GM18517 (cell line): ENCODE measurements around the gene KPRP.

Experiments used
- ATAC-seq: cut with Tn5 transposase; IDR thresholded peaks from one replicate; pipeline ENCODE4 v1.9.1; 2021; ENCODE audit warnings: mild to moderate bottlenecking, moderate library complexity; ENCODE audit not compliant: unreplicated experiment

Gene KPRP, protein sequence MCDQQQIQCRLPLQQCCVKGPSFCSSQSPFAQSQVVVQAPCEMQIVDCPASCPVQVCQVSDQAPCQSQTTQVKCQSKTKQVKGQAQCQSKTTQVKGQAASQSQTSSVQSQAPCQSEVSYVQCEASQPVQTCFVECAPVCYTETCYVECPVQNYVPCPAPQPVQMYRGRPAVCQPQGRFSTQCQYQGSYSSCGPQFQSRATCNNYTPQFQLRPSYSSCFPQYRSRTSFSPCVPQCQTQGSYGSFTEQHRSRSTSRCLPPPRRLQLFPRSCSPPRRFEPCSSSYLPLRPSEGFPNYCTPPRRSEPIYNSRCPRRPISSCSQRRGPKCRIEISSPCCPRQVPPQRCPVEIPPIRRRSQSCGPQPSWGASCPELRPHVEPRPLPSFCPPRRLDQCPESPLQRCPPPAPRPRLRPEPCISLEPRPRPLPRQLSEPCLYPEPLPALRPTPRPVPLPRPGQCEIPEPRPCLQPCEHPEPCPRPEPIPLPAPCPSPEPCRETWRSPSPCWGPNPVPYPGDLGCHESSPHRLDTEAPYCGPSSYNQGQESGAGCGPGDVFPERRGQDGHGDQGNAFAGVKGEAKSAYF

DNA sequence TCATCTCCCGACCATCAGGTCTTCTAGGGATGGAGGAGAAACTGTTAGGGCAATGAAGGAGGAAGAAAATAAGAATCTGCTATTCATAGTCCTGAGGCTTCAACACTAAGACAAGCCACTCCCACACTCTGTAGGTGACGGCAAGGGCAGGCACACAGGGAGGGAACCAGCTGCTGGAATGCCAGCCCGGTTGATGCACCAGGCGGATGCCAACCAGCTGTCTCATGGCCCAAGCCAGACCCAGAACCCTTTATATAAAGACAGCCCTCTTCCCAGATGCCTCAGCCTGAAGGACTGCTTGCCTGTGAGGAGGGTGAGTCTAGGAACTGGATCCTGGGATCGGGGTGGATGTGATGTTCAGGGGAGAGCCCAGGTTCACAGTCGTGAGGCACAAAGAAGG lies at the start of gene KPRP:
Gene KPRP, plus strand, starts transcription at position 279 of the 400 bp plus-strand sequence. CDS start 1,564 bp downstream, outside the sequence.
- ATAC-seq: no peak

DNA sequence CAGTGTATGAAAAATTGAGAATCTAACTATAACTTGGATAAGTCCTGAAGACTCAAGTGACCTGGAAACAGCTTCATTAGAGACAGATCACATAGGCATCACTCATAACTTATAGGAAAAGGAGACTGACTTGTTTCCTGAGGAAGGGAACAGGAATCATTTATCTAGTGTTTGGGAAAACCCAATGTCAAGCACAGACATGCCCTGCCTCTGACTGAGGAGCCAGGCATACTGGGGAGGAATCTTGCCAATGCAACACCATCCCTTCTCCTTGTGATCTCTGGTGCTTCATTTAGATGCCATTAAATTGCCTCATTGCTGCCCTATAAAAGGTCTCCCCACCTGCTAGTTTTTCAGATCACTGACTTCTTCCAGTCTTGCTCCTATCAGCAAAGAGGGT lies 39.6 kb upstream of the KPRP start:
- ATAC-seq: no peak

DNA sequence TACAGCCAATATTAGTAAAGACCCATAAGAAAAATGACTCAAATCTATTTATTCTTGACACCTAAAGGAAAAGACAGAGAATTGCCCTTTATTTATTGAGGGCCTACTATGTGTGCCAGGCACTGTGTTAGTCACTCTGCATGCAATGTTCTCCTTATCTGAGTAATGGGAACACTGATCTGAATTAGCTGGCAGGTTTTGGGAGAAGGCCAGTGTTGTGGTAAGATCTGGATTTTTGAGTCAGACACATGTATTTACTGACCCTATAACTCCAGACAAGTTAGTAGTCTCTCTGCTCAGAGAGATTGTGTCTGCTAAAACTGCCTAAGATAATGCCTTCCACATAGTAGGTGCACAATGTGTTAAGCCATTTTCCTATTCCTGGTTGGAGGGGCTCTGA lies 32.6 kb upstream of the KPRP start:
- ATAC-seq: no peak

DNA sequence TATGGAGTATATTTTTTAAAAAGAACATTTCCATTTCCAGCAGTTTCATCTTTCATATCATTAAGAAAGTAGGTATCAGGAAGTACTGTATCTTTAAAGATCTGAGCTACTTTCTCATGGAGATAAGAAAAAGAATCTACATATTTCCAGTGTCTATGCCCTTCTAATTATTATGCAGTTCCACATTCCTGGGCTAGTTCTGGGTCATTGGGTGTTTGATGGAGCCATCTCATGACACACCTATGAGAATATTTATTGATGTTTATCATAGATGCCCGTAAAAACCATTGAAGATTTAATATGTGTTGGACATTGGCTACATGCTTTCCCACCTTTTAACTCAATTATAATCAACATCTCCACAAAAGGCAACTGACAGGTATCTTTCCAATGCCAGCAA lies 28.8 kb upstream of the KPRP start:
- ATAC-seq: no peak

DNA sequence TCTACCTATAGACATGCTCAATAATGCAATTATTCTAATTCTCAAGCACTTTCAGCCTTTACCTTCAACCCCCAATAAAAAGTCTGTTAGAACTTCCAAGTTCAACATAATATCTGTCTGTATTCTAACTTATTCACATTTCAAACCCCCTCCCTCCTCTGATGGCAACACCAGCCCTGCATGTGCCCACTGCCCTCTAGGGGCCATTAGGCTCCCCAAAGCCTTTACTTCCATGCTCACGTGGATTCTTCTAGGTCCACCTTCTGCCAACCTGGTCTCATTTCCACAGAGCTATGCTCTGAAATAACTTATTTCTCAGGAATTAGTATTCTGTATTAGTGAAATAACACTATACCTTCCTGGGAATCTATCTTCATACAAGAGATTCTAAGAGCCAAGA lies 22.2 kb upstream of the KPRP start:
- no peak for ATAC-seq

DNA sequence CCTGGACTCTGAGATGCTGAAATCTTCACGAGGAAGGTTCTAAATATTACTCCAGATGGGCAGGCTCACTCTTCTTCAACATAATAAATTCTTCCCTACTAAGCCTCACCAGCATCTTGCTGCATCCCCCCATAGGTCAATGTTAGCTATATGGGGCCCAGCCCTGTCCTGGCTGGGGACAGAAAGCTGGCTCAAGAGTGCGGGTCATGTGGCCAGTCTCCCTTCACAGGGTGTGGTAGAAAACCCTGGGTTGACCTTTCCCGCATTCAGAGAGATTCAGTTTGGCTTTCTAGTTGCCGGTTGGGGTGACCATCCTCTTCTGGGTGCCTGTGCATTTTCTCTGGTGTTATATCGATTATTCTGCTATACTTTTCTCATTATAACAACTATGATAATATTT lies 19.8 kb upstream of the KPRP start:
- ATAC-seq: no peak

DNA sequence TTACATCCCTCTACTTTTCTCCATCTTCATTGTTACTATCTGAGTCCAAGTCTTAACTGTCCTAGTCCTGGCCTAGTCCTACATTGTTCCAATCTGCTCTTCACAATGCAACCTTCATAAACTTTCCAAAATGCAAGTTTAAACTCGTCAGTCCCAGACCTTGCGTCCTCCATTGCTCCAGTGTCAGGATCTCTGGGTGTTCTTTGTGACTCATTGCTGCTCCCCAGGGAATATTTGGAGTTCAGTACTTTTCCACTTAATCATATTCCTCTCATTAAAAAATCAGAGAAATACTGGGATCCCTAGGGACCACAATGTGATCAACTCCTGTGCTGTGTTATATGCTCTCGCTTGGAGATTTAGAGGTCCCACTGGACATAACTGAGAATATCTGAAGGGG lies 18.0 kb upstream of the KPRP start:
- no peak for ATAC-seq

DNA sequence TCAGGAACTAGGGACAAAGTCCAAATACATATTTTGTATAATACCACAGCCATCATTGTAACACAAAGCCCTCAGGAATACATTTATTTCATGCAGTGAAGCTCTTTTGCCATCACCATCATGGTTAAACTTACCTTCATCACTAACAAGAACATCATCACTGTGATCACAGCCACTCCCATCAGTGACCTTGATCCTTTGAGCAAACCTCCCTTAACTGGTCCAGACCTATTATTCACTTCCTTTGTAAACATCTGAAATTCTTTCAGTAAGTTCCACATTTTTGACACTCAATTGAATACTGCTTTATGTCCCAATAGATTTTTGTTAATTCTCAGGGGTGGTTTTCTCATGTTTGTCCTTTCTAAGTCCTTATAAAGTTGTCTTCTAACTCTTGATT lies 16.2 kb upstream of the KPRP start:
- no peak for ATAC-seq

DNA sequence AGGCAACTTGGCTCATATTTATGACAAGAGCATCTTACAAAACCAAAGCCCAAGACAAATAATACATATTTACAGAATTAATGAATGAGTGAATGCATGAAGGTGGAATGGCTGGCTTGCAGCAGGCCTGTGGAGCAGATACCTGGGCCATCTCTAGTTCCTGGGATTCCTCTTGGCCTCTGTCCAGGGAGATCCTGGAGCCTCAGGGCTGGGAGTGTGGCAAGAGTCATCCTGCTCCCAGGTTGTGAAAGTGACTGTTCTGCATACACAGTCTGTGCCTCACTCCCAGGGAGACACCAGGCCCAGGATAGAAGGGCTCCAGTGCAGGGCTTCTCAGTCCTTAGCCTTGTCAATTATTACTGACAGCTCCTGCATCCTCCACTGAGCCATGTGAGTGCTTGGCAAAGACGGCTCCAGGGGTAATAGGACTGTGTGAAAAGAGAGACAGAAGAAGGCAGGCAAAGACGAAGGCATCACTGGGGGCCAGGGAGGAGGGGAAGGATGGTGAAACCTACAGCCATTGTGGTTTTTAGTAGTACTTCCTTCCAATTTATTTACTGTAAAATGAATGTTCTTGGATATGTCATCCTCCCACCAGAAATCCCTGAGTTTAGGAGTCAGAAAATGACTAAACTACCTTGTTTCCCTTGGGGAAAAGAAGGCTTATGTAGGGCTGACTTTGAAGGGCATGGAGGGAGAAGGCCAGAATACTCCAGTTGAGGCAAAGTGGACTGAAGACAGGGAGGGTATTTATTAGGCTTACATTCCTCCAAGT lies 14.3 kb upstream of the KPRP start:
- no peak for ATAC-seq

DNA sequence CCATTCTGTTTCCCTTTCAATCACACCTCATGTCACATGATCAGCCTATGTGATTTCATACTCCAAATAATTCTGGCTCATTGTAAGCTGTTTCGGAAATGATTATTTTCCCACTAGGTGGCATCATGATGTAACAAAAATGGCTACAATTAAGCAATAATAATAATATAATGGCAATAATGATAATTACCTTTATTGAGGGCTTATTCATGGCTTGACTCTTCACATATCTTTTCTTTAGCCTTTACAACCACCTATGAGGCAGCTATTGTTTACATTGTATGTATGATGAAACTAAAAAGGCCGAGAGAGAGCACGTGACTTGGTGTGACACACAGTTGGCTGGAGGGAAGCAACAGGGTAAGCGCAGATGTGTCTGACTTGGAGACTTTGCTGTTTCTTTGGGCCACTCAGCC lies 12.5 kb upstream of the KPRP start:
- ATAC-seq: no peak

DNA sequence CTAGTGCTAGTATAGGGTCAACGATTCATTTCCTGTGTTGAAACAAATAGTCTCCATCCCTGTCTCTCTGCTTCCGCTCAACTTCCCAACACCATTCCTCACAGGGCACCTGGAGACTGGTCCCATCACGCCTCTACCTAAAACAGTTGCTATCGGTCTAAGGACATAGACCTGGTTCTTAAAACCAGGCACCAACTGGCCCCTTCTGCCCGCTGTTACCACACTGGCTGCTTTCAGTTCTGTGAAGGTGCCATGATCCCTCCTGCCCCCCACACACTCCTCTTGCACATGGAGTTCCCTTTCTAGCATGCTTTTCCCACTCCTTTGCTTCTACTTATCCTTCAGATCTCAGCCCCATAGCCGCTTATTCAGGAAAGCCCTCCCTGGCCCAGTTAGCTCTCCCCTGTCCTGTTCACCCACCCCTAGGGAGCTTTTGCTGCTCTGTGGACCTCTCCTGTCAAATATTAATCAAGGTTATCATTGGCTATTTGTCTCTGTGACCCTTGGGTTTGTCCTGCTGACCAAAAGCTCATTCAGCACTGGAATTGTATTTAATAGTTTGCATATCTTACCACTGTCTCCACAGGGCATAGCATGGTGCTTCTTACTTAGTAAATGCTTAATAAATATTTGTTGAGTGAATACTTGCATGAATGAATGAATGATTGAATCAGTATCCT lies 11.9 kb upstream of the KPRP start:
- no peak for ATAC-seq

DNA sequence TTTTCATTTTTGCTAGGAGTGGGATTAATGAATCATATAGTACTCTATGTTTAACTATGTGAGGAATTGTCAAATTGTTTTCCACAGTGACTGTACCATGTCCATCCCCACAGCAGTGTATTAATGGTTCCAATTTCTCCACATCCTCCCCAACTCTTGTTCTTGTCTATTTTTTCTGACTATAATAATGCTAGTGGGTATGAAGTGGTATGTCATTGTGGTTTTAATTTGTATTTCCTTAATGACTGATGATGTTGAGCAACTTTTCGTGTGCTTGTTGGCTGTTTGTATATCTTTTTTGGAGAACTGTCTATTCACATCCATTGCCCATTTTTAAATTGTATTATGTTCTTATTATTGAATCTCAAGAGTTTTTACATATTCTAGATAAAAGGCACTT lies 10.0 kb upstream of the KPRP start:
- no peak for ATAC-seq

DNA sequence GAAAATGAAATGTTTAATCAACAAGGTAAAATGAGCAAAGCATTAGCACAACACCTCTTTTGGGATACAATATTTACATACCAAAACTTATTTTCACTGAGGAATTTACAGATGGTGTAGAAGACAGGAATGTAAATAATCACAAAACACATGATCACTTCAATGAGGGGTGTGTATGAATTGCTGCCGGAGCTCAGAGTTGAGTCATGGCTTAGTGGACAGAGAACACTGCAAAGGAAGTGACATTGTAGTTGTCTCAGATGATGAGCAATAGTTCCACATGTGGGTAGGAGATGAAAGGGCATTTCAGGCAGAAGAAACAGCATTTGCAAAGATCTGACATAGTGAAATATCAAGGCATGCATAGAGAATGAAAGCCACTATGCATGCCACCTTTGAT lies 5.6 kb upstream of the KPRP start:
- no peak for ATAC-seq

DNA sequence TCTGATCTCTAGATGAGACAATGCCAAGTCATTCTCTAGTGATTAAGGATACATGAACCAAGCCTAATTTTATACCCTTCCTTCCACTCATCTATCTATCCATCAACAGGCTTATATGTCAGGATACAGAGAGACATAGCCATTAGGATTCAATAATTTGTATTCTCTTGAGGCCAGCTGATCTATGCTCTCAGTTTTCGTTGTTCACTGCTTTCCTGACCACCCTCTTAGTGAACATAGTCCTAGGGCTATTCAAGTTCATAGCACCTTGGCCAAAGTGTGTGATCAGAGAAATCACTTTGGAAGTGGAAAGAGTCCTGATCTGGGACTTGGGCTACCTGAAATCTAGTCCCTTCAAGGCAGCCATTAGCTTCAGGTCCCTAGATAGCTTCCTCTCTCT lies 4.2 kb upstream of the KPRP start:
- ATAC-seq: no peak

DNA sequence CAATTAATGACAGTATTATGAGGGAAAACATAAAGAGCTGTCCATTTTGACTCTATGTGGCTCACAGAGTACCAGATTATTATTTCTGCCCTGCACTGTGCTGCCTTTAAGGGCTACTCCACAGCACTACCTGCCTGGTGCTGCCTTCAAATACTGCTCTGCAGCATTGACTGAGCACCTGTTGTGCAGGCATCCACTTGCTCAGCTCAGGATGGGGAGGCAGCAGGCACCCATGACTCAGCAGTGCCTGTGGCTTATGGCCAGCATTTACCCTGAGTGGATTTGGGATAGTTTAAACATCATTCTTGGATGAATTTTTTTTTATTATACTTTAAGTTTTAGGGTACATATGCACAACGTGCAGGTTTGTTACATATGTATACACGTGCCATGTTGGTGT lies 953 bp upstream of the KPRP start:
- no peak for ATAC-seq

DNA sequence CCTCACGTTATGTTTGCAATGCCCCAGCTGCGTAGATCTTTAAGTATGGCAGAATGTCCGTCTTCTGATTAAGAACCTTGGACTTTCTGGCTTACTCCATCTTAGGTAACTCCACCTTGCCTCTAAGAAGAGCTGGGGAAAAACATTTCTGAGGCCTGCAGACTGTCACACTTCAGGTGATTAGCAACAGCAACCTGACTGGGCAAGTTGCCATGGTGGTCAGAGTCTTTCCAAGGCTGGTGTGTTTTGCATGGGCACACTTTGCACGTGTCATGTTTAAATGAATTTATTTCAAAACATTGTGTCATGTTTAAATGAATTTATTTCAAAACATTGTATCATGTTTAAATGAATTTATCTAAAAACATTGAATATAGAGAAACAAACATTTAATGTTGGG lies 811 bp downstream of the KPRP start:
- ATAC-seq: no peak

DNA sequence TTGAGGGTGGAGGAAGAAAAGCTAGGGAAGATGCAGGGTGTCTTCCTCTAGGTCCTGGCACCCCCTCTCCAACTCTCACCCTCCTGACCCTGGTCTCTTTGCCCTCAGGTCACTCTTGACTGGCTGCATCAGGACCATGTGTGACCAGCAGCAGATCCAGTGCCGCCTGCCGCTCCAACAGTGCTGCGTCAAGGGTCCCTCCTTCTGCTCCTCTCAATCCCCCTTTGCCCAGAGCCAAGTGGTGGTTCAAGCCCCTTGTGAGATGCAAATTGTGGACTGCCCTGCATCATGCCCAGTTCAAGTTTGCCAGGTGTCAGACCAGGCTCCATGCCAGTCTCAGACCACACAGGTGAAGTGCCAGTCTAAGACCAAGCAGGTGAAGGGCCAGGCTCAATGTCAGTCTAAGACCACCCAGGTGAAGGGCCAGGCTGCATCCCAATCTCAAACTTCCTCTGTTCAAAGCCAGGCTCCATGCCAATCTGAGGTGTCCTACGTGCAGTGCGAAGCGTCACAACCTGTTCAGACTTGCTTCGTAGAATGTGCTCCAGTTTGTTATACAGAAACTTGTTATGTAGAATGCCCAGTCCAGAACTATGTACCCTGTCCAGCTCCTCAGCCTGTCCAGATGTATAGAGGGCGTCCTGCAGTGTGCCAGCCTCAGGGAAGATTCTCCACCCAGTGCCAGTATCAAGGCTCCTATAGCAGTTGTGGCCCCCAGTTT lies 1.8 kb downstream of the KPRP start:
- ATAC-seq: no peak

DNA sequence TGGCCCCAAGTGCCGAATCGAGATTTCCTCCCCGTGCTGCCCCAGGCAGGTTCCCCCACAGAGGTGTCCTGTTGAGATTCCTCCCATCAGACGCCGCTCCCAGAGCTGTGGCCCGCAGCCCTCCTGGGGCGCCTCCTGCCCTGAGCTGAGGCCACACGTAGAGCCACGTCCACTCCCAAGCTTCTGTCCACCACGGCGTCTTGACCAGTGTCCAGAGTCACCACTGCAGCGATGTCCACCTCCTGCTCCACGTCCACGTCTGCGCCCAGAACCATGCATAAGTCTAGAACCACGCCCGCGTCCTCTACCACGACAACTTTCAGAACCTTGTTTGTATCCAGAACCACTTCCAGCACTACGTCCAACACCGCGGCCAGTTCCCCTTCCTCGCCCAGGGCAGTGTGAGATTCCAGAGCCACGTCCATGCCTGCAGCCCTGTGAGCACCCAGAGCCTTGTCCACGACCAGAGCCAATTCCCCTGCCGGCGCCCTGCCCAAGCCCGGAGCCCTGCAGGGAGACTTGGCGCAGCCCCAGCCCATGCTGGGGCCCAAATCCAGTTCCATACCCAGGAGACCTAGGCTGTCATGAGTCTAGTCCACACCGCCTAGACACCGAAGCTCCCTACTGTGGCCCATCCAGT lies 2.8 kb downstream of the KPRP start:
- ATAC-seq: no peak

DNA sequence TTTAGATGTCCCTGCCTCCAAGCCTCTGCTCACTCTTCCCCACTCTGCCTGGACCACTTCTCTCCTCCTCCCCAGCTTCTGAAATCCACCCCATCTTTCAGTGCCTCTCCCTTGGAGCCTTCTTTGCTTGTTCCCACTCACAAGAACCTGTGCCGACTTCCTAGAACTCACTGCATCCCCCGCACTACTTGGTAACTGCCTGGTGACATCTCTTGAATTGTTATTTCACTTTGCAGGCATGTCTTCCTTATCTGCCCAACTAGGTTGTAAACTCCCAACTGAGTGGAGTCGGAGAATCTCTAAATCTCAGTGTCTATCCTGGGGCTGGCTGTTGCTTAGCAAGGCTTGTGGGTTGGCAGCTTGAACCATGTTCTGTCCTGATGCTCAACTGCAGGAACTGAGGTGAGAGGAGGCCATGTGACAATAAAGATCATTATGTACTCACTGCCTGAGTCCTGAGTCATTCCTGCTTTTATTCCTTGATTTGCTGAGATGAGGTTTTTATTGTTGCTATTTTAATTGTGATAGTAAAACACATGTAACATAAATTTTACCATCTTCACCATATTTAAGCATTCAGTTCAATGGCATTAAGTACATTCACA lies 3.9 kb downstream of the KPRP start:
- no peak for ATAC-seq
